A673 (cell line): ENCODE data around the gene C19orf53. TPM values are rescaled to one million over a fixed set of nuclear protein-coding genes. Genes with fewer than 3 reads are reported as not detected.

Source experiments
- BruUV-seq: library from RNA; stranded (reverse); fragments of 400-500 nt; replicated peaks from 2 replicates; lab custom pipeline; 2021; lab: Mats Ljungman, UMichigan
- CTCF ChIA-PET: fragments of 300-600 bp; sonication (Branson Sonifier 250); formaldehyde crosslinking; loops from one replicate; lab custom pipeline; 2022; ENCODE audit warnings: antibody characterized with exemption; lab: Charles Lee
- POLR2A ChIA-PET: fragments of 300-600 bp; sonication (Branson Sonifier 250); formaldehyde crosslinking; loops from one replicate; lab custom pipeline; 2022; ENCODE audit warnings: antibody characterized with exemption; ENCODE audit not compliant: low non-redundant PET; lab: Charles Lee
- DNase-seq: peaks from one replicate; pipeline ENCODE4 v3.0.0-alpha.2; 2015; ENCODE audit warnings: low spot score
- H3K27ac ChIP-seq: fragments of 200-600 bp; sonication (generic); 2 replicates; pipeline ENCODE4 v1.5.1; 2016; ENCODE audit warnings: mixed run types, low read depth, mild to moderate bottlenecking, mixed read lengths, antibody characterized with exemption, low read length; ENCODE audit not compliant: poor library complexity, severe bottlenecking
- H3K27me3 ChIP-seq: fragments of 200-600 bp; sonication (generic); replicated peaks from 2 replicates; pipeline ENCODE4 v1.6.1; 2017; ENCODE audit warnings: mixed run types, low read depth, mild to moderate bottlenecking, mixed read lengths, antibody characterized with exemption, low read length; ENCODE audit not compliant: insufficient read depth, poor library complexity
- H3K36me3 ChIP-seq: fragments of 200-600 bp; sonication (generic); 2 replicates; pipeline ENCODE4 v1.6.1; 2016; ENCODE audit warnings: mixed run types, mild to moderate bottlenecking, mixed read lengths, antibody characterized with exemption, low read length; ENCODE audit not compliant: insufficient read depth, poor library complexity, severe bottlenecking
- H3K4me1 ChIP-seq: fragments of 200-600 bp; sonication (generic); 2 replicates; pipeline ENCODE4 v1.6.1; 2017; ENCODE audit warnings: mixed run types, mild to moderate bottlenecking, mixed read lengths, antibody characterized with exemption, low read length; ENCODE audit not compliant: insufficient read depth, poor library complexity, severe bottlenecking
- H3K4me3 ChIP-seq: fragments of 200-600 bp; sonication (generic); 2 replicates; pipeline ENCODE4 v1.5.1; 2016; ENCODE audit warnings: low read depth, mixed run types, mild to moderate bottlenecking, mixed read lengths, low read length; ENCODE audit not compliant: poor library complexity, severe bottlenecking
- H3K9me3 ChIP-seq: fragments of 200-600 bp; sonication (generic); 2 replicates; pipeline ENCODE4 v1.6.1; 2016; ENCODE audit warnings: mixed run types, low read depth, mild to moderate bottlenecking, mixed read lengths, antibody characterized with exemption, low read length; ENCODE audit not compliant: poor library complexity, severe bottlenecking
- EZH2 ChIP-seq: fragments of 200-600 bp; sonication (generic); IDR thresholded peaks from 2 replicates; pipeline ENCODE4 v1.6.1; 2017; ENCODE audit warnings: borderline replicate concordance, low read depth, mild to moderate bottlenecking, mixed read lengths, antibody characterized with exemption, low read length; ENCODE audit not compliant: poor library complexity, severe bottlenecking
- intact Hi-C: fragments of 100-400 bp; cut with micrococcal nuclease; formaldehyde crosslinking; loops from one replicate; pipeline ENCODE4 v1.10.0; 2022; ENCODE audit not compliant: unreplicated experiment
- total RNA-seq: library from RNA; stranded (reverse); gene quantifications from 2 replicates; pipeline ENCODE4 v1.2.3, GENCODE V29; 2021
- TF ChIP-seq, protein P1 (sequence below): fragments of 300-800, 200-600 bp; sonication (generic); conservative IDR thresholded peaks from 2 replicates; pipeline ENCODE4 v1.5.1; 2017; ENCODE audit warnings: low read depth, mild to moderate bottlenecking, antibody characterized with exemption, low read length, moderate library complexity, mixed read lengths

C19orf53 gene
- total RNA-seq, 1 experiment from 2014 or later, result 140 TPM

DNA sequence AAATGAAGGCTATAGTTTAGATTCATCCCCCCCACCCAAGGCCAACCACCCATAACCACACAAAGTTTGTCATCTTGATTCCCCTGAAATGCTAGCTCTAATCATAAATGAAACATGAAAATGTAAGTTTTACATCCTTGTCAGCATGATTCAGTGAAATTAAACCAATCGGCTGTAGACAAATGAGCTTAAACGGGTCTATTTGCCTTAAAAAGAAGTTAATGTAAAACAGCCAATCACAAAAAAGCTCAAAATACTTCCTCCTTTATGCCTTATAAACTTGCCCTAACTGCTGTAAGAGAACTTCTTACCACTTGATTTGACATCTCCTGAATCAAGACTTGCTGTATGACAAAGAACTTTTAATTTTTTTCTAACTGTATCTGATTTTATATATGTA, 44.4 kb upstream of the C19orf53 start:
- Histone ChIP-seq H3K27ac (no peak overlapping the region), H3K36me3 (no peaks in the 10 kb centered on the region), H3K9me3 (no peaks in the 10 kb centered on the region), H3K27me3 (no peaks in the 10 kb centered on the region), H3K4me1 (peaks cover 22% of the 10 kb centered on the region), H3K4me3 (no peak overlapping the region)
- DNase-seq, result no peak
- no TSS peak for BruUV-seq
- ChIA-PET CTCF (interaction anchor here (0.7 kb wide), 1 partner anchor 174 kb away, joined by 4 read pairs; no protein-coding TSS in a partner anchor), POLR2A (interaction anchor here (0.5 kb wide), 1 partner anchor 454 kb away, joined by 5 read pairs; no protein-coding TSS in a partner anchor)
- TF ChIP-seq, protein P1, sequence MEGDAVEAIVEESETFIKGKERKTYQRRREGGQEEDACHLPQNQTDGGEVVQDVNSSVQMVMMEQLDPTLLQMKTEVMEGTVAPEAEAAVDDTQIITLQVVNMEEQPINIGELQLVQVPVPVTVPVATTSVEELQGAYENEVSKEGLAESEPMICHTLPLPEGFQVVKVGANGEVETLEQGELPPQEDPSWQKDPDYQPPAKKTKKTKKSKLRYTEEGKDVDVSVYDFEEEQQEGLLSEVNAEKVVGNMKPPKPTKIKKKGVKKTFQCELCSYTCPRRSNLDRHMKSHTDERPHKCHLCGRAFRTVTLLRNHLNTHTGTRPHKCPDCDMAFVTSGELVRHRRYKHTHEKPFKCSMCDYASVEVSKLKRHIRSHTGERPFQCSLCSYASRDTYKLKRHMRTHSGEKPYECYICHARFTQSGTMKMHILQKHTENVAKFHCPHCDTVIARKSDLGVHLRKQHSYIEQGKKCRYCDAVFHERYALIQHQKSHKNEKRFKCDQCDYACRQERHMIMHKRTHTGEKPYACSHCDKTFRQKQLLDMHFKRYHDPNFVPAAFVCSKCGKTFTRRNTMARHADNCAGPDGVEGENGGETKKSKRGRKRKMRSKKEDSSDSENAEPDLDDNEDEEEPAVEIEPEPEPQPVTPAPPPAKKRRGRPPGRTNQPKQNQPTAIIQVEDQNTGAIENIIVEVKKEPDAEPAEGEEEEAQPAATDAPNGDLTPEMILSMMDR, result no peak
- no peak for TF ChIP-seq EZH2
- intact Hi-C loops, result no loop called here

DNA sequence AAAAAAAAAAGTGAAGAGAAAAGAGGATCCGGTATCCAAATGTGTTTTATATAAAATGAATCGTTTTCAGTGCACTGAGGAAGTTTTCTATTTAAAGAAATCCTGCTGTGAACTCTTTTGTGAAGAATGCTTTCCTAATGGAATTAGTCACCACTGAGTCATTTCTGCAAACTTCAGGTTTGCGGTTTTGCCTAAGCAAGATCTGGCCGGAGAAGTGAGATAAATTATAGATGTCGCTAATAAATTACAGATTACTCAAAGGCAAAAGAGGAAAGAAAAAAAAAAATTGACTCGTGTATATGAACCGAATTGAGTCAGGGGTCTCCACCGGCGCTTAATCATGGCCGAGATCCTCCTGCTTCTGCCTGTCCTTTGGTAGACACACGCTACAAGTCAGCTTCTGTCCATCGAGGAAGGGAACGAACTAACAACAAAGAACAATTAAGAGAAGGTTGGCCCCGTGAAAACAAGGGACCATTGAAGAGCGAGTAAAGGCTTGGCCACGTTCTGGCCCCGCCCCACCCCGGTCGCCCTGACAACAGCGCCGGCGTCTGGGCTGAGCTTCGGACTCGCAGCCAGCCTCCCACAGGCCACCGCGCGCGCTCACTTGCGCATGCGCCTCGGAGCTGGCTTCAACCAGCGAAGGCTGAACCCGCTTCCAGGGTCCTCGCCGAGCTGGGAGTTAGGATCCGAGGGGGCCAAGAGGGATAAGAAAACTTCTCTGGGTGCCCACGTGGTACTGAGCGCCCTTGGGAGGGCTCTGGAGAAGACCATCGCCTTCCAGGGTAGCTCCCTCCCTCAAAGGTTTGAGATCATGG, 42.9 kb upstream of the C19orf53 start:
- no peaks in the 10 kb centered on the region for H3K9me3 ChIP-seq
- peaks cover 28% of the 10 kb centered on the region for H3K4me1 ChIP-seq
- POLR2A ChIA-PET, result interaction anchor here (0.8 kb wide), 1 partner anchor 32 kb away, joined by 4 read pairs; no protein-coding TSS in a partner anchor
- peak overlapping the region; percentile 56 for H3K4me3 ChIP-seq
- intact Hi-C loops, result no loop called here
- BruUV-seq, result TSS peak; percentile 99
- H3K36me3 ChIP-seq, result no peaks in the 10 kb centered on the region
- peak; percentile 97 for DNase-seq
- CTCF ChIA-PET, result interaction anchor here (0.5 to 0.9 kb wide), 5 partner anchors 10 to 316 kb away, joined by 3 read pairs; no protein-coding TSS in a partner anchor
- peak overlapping the region; percentile 87 for H3K27ac ChIP-seq
- no peaks in the 10 kb centered on the region for H3K27me3 ChIP-seq
- TF ChIP-seq EZH2, result no peak
- TF ChIP-seq, protein P1, result no peak

DNA sequence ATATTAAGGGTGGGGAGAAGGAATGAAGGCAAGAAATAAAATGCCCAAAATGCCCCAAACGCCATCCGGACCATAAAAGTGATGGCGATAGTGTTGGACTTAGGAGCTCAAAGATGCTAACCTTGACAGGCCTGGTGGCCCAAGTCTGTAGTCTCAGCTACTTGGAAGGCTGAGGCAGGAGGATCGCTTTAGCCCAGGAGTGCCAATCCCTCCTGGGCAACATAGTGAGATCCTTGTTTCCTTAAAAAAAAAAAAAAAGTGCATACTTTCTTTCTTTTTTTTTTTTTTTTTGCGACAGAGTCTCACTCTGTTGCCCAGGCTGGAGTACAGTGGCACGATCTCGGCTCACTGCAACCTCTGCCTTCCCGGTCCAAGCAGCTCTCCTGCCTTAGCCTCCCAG, 41.9 kb upstream of the C19orf53 start:
- no peaks in the 10 kb centered on the region for H3K27me3 ChIP-seq
- ChIA-PET POLR2A (no interaction called here), CTCF (no interaction called here)
- no peaks in the 10 kb centered on the region for H3K9me3 ChIP-seq
- no peak for DNase-seq
- peak overlapping the region; percentile 56 for H3K4me3 ChIP-seq
- TF ChIP-seq, protein P1, result no peak
- no peak for TF ChIP-seq EZH2
- BruUV-seq, result no TSS peak
- peak overlapping the region; percentile 87 for H3K27ac ChIP-seq
- intact Hi-C loops, result no loop called here
- H3K4me1 ChIP-seq, result peaks cover 28% of the 10 kb centered on the region
- H3K36me3 ChIP-seq, result no peaks in the 10 kb centered on the region
